CD4-positive, alpha-beta memory T cell (primary cell): ENCODE results near the gene SORCS3. TPM values are rescaled to one million over a fixed set of nuclear protein-coding genes. Genes with fewer than 3 reads are reported as not detected.

Source experiments
- CTCF ChIA-PET: fragments of 350-600 bp; sonication (Branson Sonifier 250); formaldehyde crosslinking; loops from one replicate; lab custom pipeline; 2021; ENCODE audit warnings: inconsistent platforms; ENCODE audit not compliant: partially characterized antibody; lab: Charles Lee
- POLR2A ChIA-PET: fragments of 350-600 bp; sonication (Branson Sonifier 250); formaldehyde crosslinking; loops from one replicate; lab custom pipeline; 2021; ENCODE audit not compliant: partially characterized antibody; lab: Charles Lee
- DNase-seq, 5 donors: peaks; one replicate each; pipeline versions ENCODE4 v3.0.0 to v3.0.0-alpha.2; 2020 to 2022; ENCODE audit warnings: mixed read lengths in 1 of 5
- H3K27ac ChIP-seq: one replicate; pipeline ENCODE4 v1.7.0; 2013; ENCODE audit warnings: low read depth, low read length
- H3K27me3 ChIP-seq: 2 replicates; pipeline ENCODE4 v1.7.0; 2013; ENCODE audit warnings: mild to moderate bottlenecking, low read length, moderate library complexity; ENCODE audit not compliant: insufficient read depth
- H3K36me3 ChIP-seq: 2 replicates; pipeline ENCODE4 v1.7.0; 2013; ENCODE audit warnings: mild to moderate bottlenecking, low read length, moderate library complexity; ENCODE audit not compliant: insufficient read depth
- H3K4me1 ChIP-seq: 2 replicates; pipeline ENCODE4 v1.7.0; 2013; ENCODE audit warnings: mild to moderate bottlenecking, low read length, moderate library complexity; ENCODE audit not compliant: insufficient read depth
- H3K4me3 ChIP-seq, 2 donors: one replicate each; pipeline ENCODE4 v1.7.0; 2013; ENCODE audit warnings: low read length in 2 of 2, mild to moderate bottlenecking in 1 of 2
- H3K9me3 ChIP-seq, 2 donors: one replicate each; pipeline ENCODE4 v1.7.0; 2013; ENCODE audit warnings: low read length in 2 of 2, control low read depth in 1 of 2; ENCODE audit not compliant: control insufficient read depth in 1 of 2
- H3K27ac Mint-ChIP-seq, 7 donors: one replicate each; pipeline ENCODE4 v1.8.0; 2020 to 2021; ENCODE audit warnings: mixed read lengths in 7 of 7, mild to moderate bottlenecking in 6 of 7, inconsistent platforms in 3 of 7, moderate library complexity in 3 of 7
- H3K27me3 Mint-ChIP-seq, 2 donors: one replicate each; pipeline ENCODE4 v1.8.0; 2020 to 2021; ENCODE audit warnings: mixed read lengths in 2 of 2
- H3K36me3 Mint-ChIP-seq, 2 donors: one replicate each; pipeline ENCODE4 v1.8.0; 2020 to 2021; ENCODE audit warnings: mixed read lengths in 2 of 2, inconsistent platforms in 1 of 2, mild to moderate bottlenecking in 1 of 2
- H3K4me1 Mint-ChIP-seq, 4 donors: one replicate each; pipeline ENCODE4 v1.8.0; 2020 to 2021; ENCODE audit warnings: mixed read lengths in 4 of 4, mild to moderate bottlenecking in 1 of 4
- H3K4me3 Mint-ChIP-seq, 8 donors: one replicate each; pipeline ENCODE4 v1.8.0; 2020 to 2021; ENCODE audit warnings: mixed read lengths in 8 of 8, mild to moderate bottlenecking in 7 of 8, moderate library complexity in 6 of 8, inconsistent platforms in 3 of 8
- H3K9me3 Mint-ChIP-seq, 8 donors: one replicate each; pipeline ENCODE4 v1.8.0; 2020 to 2021; ENCODE audit warnings: mixed read lengths in 8 of 8, mild to moderate bottlenecking in 5 of 8, inconsistent platforms in 3 of 8, moderate library complexity in 1 of 8
- intact Hi-C: fragments of 100-400 bp; cut with micrococcal nuclease; formaldehyde crosslinking; loops from one replicate; pipeline ENCODE4 v1.15.1; 2023
- polyA plus RNA-seq, 2 donors: library from polyadenylated mRNA; unstranded; fragments of 300-500 nt; fragmentation: Illumina TruSeq; gene quantifications; one replicate each; pipeline ENCODE4 v1.2.3, GENCODE V29; 2021
- total RNA-seq, 2 experiments: library from RNA; stranded (reverse); gene quantifications; one replicate each; pipeline ENCODE4 v1.2.3, GENCODE V29; 2021

SORCS3 gene
- total and polyA plus RNA-seq, 4 experiments from 2014 or later = 0.06 to 0.21 TPM; not detected in 2

DNA sequence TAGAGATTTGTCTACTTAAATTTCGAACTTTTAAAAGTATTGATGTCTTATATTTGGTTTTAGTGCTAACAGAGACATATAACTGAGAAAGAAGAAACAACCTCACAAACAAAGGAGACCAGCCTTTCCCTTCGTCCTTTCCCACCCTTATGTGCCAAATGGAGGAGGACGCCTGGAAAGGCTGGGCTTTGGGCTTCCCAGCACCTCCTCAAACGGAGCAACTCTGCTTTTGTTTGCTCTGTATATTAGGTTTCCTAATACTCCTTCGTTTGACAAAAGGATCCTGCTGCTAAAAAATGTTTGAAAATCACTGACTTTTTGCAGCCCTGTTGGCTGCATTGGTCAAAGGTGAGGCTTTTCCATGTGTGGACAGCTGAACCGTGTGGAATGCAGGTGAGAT is 471.8 kb downstream of the SORCS3 start:
- CTCF ChIA-PET = no interaction called here
- no peak overlapping the region for H3K4me3 Mint-ChIP-seq
- DNase-seq = no peak

DNA sequence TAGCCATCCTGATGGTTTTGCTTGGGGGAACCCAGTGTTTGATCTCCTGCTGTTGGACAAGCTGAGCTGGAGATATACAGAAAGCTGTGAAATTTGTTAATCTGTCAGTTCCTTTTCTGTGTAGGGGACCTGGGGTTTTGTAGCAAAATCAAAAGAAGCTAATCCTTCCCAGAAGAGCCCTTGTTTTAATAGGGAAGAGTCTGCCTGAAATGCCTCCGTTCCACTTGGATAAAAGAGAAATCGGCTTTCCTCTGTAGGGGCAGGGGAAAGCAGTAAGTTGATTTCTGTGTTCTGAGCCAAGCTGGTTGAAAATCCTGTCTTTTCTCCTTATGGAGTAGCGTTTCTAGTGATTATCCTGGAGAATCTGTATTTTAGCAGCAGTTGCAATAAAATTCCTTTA is 472.6 kb downstream of the SORCS3 start:
- peaks cover 0 to 7% (median 2%) of the 10 kb centered on the region in 8 donors for H3K9me3 Mint-ChIP-seq
- Histone ChIP-seq H3K36me3 (no peaks in the 10 kb centered on the region), H3K9me3 (no peaks in the 10 kb centered on the region), H3K4me1 (no peaks in the 10 kb centered on the region), H3K4me3 (no peak overlapping the region), H3K27ac (no peak overlapping the region), H3K27me3 (no peaks in the 10 kb centered on the region)
- intact Hi-C loops = no loop called here
- H3K4me1 Mint-ChIP-seq = no peaks in the 10 kb centered on the region
- H3K4me3 Mint-ChIP-seq = no peak overlapping the region
- CTCF ChIA-PET = no interaction called here
- H3K27me3 Mint-ChIP-seq = no peaks in the 10 kb centered on the region
- H3K36me3 Mint-ChIP-seq = no peaks in the 10 kb centered on the region
- no peak for DNase-seq
- POLR2A ChIA-PET = no interaction called here
- no peak overlapping the region for H3K27ac Mint-ChIP-seq

More for the DNA sequence above, 471.8 kb downstream of the SORCS3 start:
- Histone ChIP-seq H3K36me3 (no peaks in the 10 kb centered on the region), H3K4me1 (no peaks in the 10 kb centered on the region), H3K27ac (no peak overlapping the region), H3K27me3 (no peaks in the 10 kb centered on the region), H3K9me3 (no peaks in the 10 kb centered on the region), H3K4me3 (no peak overlapping the region)
- Mint-ChIP-seq H3K36me3 (no peaks in the 10 kb centered on the region), H3K4me1 (no peaks in the 10 kb centered on the region), H3K9me3 (peaks cover 0 to 4% (median 2%) of the 10 kb centered on the region in 8 donors), H3K27me3 (no peaks in the 10 kb centered on the region), H3K27ac (no peak overlapping the region)
- intact Hi-C loops = no loop called here
- POLR2A ChIA-PET = no interaction called here

DNA sequence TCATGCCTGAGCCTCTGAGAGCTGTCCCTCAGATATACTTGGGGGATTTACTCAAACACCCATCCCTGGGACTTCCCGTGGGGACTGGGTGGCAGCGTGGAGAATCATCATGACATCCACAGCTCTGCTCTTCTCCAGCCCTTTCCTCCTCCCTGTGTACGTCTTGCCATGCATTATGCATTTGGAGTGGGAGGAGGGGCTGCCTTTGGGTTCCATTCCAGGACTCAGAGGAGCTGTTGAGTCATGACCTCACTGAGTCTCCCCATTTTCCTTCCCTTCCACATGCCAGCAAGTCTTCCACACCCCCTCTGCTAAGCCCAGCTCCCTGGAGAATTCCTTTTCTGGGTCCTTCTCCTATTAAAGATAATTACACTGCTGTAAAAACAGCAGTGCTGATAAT is 480.7 kb downstream of the SORCS3 start:
- no peaks in the 10 kb centered on the region for H3K4me1 Mint-ChIP-seq
- POLR2A ChIA-PET = no interaction called here
- intact Hi-C loops = no loop called here
- H3K4me3 ChIP-seq = no peak overlapping the region
- H3K36me3 ChIP-seq = no peaks in the 10 kb centered on the region
- no peak overlapping the region for H3K4me3 Mint-ChIP-seq
- H3K36me3 Mint-ChIP-seq = no peaks in the 10 kb centered on the region
- no peaks in the 10 kb centered on the region for H3K27me3 Mint-ChIP-seq
- no peak overlapping the region for H3K27ac ChIP-seq
- H3K27me3 ChIP-seq = no peaks in the 10 kb centered on the region
- no peaks in the 10 kb centered on the region for H3K9me3 ChIP-seq
- no peak overlapping the region for H3K27ac Mint-ChIP-seq
- H3K9me3 Mint-ChIP-seq = peaks cover under 1 to 16% (median 4%) of the 10 kb centered on the region in 8 donors
- no peaks in the 10 kb centered on the region for H3K4me1 ChIP-seq
- CTCF ChIA-PET = no interaction called here
- no peak for DNase-seq

DNA sequence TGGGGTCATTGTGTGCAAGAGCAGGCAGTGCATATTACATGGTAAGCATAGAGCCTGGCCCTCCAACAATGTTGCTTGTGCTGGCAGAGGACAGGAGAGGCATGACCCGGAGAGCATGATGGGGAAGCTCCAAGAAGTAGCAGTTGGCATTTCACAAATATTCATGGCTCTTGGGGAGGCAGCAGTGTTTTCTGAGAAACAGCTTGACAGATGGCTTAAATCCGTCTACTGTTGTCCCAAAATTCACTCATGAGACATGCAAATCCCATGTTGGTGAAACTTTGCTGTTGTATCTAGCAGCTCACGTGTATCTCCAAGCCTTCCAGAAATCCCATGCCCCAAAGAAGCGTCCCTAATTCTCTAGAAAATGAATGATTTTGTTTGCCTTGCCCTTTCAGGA is 487.0 kb downstream of the SORCS3 start:
- H3K9me3 Mint-ChIP-seq = peaks cover 0 to 3% (median 0%) of the 10 kb centered on the region in 8 donors
- H3K27ac Mint-ChIP-seq = no peak overlapping the region
- intact Hi-C loops = no loop called here

DNA sequence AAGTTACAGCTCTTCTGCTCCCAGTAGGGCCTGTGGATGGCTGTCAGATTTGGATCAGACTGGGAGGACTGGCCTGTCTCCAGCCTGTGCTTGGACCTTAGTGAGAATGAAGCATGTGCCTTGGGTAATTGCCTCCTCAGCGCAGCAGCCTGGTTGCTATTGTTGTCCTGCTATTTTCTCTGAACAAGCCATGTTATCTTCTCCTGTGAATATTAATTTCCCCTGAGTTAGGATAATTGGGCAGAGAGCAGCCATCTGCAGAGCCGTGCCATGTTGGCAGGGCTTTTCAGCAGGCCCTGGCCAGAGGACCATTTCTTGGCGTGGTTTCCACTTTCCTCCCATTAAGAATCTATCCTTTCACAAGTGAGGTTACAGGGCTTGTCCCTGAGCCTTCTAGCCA is 497.3 kb downstream of the SORCS3 start:
- ChIA-PET CTCF (no interaction called here), POLR2A (no interaction called here)
- peaks cover 0 to 2% (median 0%) of the 10 kb centered on the region in 8 donors for H3K9me3 Mint-ChIP-seq

More for the DNA sequence above, 487.0 kb downstream of the SORCS3 start:
- Histone ChIP-seq H3K9me3 (no peaks in the 10 kb centered on the region), H3K27ac (no peak overlapping the region), H3K4me1 (no peaks in the 10 kb centered on the region), H3K27me3 (no peaks in the 10 kb centered on the region), H3K36me3 (no peaks in the 10 kb centered on the region), H3K4me3 (no peak overlapping the region)
- ChIA-PET POLR2A (no interaction called here), CTCF (no interaction called here)
- Mint-ChIP-seq H3K27me3 (no peaks in the 10 kb centered on the region), H3K4me1 (no peaks in the 10 kb centered on the region), H3K4me3 (no peak overlapping the region), H3K36me3 (no peaks in the 10 kb centered on the region)
- DNase-seq = no peak

DNA sequence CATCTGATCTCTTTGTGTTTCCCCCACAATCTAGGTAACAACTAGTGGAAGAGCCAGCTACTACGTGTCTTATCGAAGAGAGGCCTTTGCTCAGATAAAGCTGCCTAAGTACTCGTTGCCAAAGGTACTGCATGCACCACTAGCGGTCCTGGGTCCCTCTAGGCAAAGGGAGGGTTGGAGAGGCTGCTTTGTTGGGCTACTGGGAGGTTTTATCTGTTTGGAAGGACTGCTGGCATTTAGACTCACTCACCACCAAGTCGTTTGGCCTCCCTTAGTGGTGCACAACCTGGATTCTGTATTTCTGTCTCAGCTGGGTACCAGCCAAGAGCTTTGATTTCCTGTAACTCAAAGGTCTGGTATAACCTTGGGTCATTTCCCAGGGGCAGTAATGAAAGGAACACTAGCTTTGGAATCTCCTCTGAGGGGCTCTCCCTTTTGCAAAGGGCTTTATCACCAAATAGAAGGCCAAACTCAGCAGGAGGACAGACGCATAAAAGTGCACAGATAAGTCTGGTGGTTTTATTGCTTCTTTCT is 498.3 kb downstream of the SORCS3 start:
- H3K4me3 ChIP-seq = no peak overlapping the region
- H3K9me3 ChIP-seq = no peaks in the 10 kb centered on the region
- H3K27me3 ChIP-seq = no peaks in the 10 kb centered on the region
- no peak overlapping the region for H3K27ac Mint-ChIP-seq
- CTCF ChIA-PET = no interaction called here
- no peaks in the 10 kb centered on the region for H3K36me3 ChIP-seq
- DNase-seq = no peak
- peaks cover 0 to 3% (median 0%) of the 10 kb centered on the region in 8 donors for H3K9me3 Mint-ChIP-seq
- H3K4me3 Mint-ChIP-seq = no peak overlapping the region
- no peaks in the 10 kb centered on the region for H3K4me1 ChIP-seq
- H3K4me1 Mint-ChIP-seq = no peaks in the 10 kb centered on the region
- H3K36me3 Mint-ChIP-seq = no peaks in the 10 kb centered on the region
- POLR2A ChIA-PET = no interaction called here
- no peaks in the 10 kb centered on the region for H3K27me3 Mint-ChIP-seq
- H3K27ac ChIP-seq = no peak overlapping the region
- intact Hi-C loops = no loop called here

More for the DNA sequence above, 497.3 kb downstream of the SORCS3 start:
- Mint-ChIP-seq H3K36me3 (no peaks in the 10 kb centered on the region), H3K27ac (no peak overlapping the region), H3K4me1 (no peaks in the 10 kb centered on the region), H3K4me3 (no peak overlapping the region), H3K27me3 (no peaks in the 10 kb centered on the region)
- no peak overlapping the region for H3K27ac ChIP-seq
- H3K27me3 ChIP-seq = no peaks in the 10 kb centered on the region
- DNase-seq = no peak
- no peaks in the 10 kb centered on the region for H3K4me1 ChIP-seq
- no peaks in the 10 kb centered on the region for H3K36me3 ChIP-seq
- H3K4me3 ChIP-seq = no peak overlapping the region
- H3K9me3 ChIP-seq = no peaks in the 10 kb centered on the region
- intact Hi-C loops = no loop called here

DNA sequence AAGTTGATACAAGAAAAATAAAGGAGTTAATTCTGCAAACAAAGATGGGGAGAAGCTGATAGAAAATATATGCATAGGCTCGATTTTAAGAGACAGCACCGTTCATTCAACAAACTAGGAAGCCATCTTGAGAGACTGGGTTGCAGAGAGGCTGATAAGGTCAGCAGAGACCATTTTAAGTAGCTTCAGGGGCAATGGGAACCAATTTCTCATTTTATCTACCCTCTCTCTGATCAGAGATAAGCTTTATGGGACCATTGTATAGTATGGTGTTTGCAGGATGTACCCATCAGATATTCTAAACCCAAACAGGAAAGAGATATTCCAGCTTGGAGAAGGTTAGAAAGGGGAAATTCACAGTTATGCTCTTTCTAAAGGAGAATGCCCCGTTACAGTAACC is 499.5 kb downstream of the SORCS3 start:
- DNase-seq = no peak

More for the DNA sequence above, 499.5 kb downstream of the SORCS3 start:
- Histone ChIP-seq H3K4me3 (no peak overlapping the region), H3K27ac (no peak overlapping the region), H3K4me1 (no peaks in the 10 kb centered on the region), H3K27me3 (no peaks in the 10 kb centered on the region), H3K36me3 (no peaks in the 10 kb centered on the region), H3K9me3 (no peaks in the 10 kb centered on the region)
- Mint-ChIP-seq H3K36me3 (no peaks in the 10 kb centered on the region), H3K4me1 (no peaks in the 10 kb centered on the region), H3K9me3 (peaks cover 0 to 3% (median 0%) of the 10 kb centered on the region in 8 donors), H3K27ac (no peak overlapping the region), H3K27me3 (no peaks in the 10 kb centered on the region), H3K4me3 (no peak overlapping the region)
- POLR2A ChIA-PET = no interaction called here
- intact Hi-C loops = no loop called here
- CTCF ChIA-PET = no interaction called here
